ENCODE data around the gene ADAMTSL2. TPM values are rescaled to one million over a fixed set of nuclear protein-coding genes. Genes with fewer than 3 reads are reported as not detected.

ADAMTSL2 gene
- total RNA-seq, 1 donor from 2014 or later = 17.4 TPM

DNA sequence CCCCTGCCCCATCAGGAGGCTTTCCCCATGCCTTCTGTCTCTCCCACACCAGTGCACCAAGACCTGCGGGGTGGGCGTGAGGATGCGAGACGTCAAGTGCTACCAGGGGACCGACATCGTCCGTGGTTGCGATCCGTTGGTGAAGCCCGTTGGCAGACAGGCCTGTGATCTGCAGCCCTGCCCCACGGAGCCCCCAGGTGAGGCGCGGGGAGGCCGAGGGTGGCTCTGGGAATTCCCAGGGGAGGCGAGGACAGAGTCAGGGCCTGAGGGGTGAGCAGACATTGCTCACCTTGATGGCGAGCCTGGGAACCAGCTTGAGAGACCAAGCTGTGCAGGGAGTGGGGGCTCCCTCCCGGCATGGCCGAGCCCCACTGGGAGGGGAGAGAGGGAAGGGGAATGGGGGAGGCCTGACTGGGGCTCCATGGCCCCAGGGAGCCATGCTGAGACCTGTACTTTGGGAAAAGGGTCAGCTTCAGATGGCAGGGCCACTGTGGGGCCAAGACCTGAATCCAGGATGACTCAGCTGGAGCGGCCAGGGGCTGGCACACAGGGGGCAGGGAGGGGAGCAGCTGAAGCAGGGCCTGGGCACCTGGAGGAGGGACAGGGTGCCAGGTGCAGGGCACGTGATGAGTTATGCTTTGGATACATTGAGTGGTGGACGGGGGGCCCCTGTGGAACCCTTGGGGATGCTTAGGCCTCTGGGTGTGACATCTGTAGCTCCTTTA, 39.4 kb downstream of the ADAMTSL2 start:
- intact Hi-C loops (cut with DNase I) = no loop called here
- DNase-seq (no peak), ATAC-seq (no peak)
- Histone ChIP-seq H3K4me1 (peaks cover 19% of the 10 kb centered on the region), H3K9me3 (no peaks in the 10 kb centered on the region), H3K36me3 (no peaks in the 10 kb centered on the region), H3K27ac (no peak overlapping the region), H3K27me3 (peaks cover 4% of the 10 kb centered on the region), H3K4me3 (no peak overlapping the region)
- no peak for TF ChIP-seq CTCF (IDR thresholded peaks at IDR 0.05)

DNA sequence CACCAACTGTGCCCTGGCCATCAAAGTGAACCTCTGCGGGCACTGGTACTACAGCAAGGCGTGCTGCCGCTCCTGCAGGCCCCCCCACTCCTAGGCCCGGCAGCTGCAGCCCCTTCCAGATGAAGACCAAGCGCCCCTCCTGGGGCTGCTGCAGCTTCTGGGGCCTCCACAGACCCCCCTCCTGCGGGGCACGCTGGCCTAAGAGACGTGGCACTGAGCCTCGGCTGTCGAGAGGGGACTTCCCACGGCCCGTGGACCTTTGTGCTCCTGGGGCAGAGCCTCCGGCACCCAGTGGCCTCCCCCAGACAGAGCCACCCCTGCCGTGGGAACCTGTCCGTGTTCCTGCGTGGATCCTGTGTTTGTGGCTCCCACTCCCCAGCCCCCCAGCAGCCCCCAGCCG, 40.3 kb downstream of the ADAMTSL2 start:
- no peak for DNase-seq
- Histone ChIP-seq H3K9me3 (no peaks in the 10 kb centered on the region), H3K4me1 (peaks cover 19% of the 10 kb centered on the region), H3K27ac (no peak overlapping the region), H3K4me3 (no peak overlapping the region), H3K36me3 (no peaks in the 10 kb centered on the region), H3K27me3 (peaks cover 8% of the 10 kb centered on the region)
- ATAC-seq = no peak
- no peak for TF ChIP-seq CTCF (IDR thresholded peaks at IDR 0.05)
- intact Hi-C loops (cut with DNase I) = no loop called here

DNA sequence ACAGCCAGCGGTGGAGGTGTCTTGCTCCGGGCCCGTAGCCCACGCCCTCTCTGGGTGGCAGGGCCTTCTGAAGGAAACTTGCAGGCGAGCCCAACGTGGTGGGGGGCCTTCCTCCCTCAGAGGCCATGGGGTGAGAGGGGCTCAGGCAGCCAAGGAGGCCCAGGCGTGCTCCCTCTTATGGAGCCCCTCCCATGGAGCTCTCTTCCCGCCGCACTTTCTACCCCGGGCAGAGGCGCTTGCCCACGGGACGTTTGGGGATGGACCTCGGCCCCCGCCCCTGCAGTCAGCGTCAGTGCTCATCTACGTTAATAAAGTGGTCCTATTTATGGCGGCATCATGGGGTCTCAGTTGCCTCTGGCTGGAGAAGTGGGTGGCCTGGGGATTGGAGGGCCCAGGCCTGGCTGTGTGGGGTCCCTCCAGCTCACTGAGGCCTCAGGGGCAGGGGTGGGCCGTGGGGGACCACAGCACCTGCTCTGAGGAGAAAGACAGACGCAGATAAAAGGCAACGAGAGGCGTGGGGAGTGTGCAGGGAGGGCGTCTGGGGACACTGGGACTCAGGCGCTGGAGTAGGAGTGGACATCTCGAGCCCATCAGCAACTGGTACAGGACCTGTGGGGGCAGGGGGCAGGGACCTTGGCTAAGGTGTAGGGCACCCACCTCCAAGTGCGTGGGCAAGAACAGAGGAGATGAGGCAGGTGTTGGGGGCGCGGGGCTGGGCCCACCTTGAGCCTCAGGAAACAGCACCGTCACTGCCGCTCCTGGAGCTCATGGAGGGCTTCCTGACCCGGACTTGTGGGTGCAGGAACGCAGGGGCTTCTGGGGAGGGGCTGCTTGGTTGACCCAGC, 40.9 kb downstream of the ADAMTSL2 start:
- no peaks in the 10 kb centered on the region for H3K9me3 ChIP-seq
- no peak for TF ChIP-seq CTCF (IDR thresholded peaks at IDR 0.05)

DNA sequence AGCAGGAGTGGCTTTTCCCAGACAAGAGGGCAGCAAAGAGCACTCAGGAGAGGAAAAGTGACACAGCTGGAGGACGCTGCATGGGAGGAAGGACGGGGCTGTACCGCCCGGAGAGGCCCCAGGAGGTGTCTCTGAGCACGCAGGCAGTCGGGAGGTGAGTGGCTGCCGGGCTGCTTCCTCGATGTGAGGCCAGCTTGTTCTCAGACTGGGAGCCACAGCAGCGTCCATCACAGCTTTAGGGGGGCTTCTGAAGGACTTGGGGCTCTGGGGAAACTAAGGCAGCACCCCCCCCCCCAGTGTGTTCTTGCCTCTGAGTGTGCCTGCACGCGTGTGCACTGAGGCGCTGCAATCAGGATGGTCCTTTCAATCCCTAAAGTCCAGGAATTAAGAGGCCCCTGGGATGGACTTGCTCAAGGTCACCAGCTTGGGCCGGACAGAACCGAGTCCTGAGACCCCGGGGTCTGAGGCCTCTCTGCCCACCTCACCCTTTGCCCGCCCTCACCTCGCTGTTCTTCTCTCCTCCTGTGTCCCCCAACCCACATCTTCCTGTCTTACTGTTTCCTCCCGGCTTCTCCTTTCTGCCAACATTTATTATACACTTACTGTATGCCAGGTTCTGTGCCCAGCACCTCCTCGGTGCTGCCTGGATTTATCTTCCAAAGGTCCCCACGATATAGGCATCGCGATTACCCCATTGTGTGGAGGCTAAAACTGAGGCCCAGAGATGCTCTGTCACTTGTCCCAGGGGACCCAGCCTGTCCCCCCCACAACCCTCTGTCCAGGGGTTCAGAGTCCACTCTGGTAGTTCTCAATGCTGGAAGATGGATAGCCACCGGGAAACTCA, 41.7 kb downstream of the ADAMTSL2 start:
- no peak overlapping the region for H3K27ac ChIP-seq
- H3K9me3 ChIP-seq = no peaks in the 10 kb centered on the region
- ATAC-seq (no peak), DNase-seq (no peak)
- H3K4me1 ChIP-seq = peaks cover 19% of the 10 kb centered on the region
- intact Hi-C loops (cut with DNase I) = no loop called here
- H3K36me3 ChIP-seq = no peaks in the 10 kb centered on the region
- no peak for TF ChIP-seq CTCF (IDR thresholded peaks at IDR 0.05)
- H3K4me3 ChIP-seq = no peak overlapping the region
- peaks cover 8% of the 10 kb centered on the region for H3K27me3 ChIP-seq

More for the DNA sequence above, 40.9 kb downstream of the ADAMTSL2 start:
- intact Hi-C loops (cut with DNase I) = no loop called here
- no peak for ATAC-seq
- no peak for DNase-seq
- Histone ChIP-seq H3K36me3 (no peaks in the 10 kb centered on the region), H3K4me1 (peaks cover 19% of the 10 kb centered on the region), H3K27me3 (peaks cover 8% of the 10 kb centered on the region), H3K27ac (no peak overlapping the region), H3K4me3 (no peak overlapping the region)

DNA sequence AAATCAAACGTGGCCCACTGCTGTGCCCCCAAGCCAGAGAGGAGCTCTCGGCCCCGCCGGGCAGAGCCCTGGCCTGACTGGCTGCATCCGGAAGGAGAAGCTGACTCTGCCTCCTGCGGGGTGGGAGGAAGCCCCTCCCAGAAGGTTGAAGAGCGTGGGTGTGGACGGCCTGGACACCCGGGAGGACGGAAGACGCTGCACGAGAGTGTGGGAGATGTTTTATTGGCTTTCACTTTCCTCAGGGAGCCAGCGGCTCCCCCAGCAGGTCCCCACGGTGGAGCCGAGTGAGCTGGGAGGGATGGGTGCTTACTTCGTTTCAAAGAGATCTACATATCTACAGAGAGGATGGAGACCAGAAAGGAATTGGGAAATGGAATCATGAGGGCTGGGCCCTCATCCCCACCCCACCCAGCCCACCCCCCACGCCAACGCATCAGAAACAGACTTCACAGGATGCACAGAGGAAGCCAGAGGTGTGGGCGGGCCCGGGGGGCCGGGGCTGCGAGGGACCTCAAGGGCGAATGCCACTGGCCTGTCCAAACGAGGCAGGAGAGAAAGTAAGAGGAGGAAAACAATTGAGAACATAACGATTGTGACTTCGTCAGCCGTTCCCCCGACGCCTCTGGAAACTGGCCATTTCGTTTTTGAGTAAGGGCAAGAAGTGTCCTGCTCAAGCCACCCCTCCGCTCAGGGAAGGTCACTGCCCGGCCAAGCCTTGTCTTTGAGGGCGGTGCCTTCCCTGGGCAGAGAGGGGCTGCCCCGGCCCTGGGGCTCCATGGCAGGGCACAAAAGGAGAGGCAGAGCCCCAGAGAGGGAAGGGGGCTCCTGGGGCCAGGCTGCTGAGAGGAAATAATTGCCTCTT, 42.6 kb downstream of the ADAMTSL2 start:
- Histone ChIP-seq H3K4me1 (peaks cover 19% of the 10 kb centered on the region), H3K27ac (no peak overlapping the region)
- DNase-seq = no peak

More for the DNA sequence above, 42.6 kb downstream of the ADAMTSL2 start:
- TF ChIP-seq CTCF (IDR thresholded peaks at IDR 0.05) = no peak
- Histone ChIP-seq H3K9me3 (no peaks in the 10 kb centered on the region), H3K27me3 (peaks cover 8% of the 10 kb centered on the region), H3K4me3 (no peak overlapping the region), H3K36me3 (no peaks in the 10 kb centered on the region)
- intact Hi-C loops (cut with DNase I) = no loop called here
- peak; percentile 41 for ATAC-seq

Data from upper lobe of right lung (tissue), 1 donor.